Osteoblast (primary cell): ENCODE measurements around the gene STIM2. TPM values are rescaled to one million over a fixed set of nuclear protein-coding genes. Genes with fewer than 3 reads are reported as not detected.

ENCODE experiments used
- DNase-seq: peaks from one replicate; pipeline ENCODE4 v3.0.0; 2011; ENCODE audit warnings: low spot score, mixed read lengths; ENCODE audit not compliant: insufficient read length; ENCODE audit errors: missing footprints
- H2AFZ ChIP-seq: 2 replicates; pipeline ENCODE4 v1.6.0; 2011; ENCODE audit warnings: mild to moderate bottlenecking, low read length
- H3K27ac ChIP-seq: 2 replicates; pipeline ENCODE4 v1.5.1; 2011; ENCODE audit warnings: mild to moderate bottlenecking, low read depth, low read length, moderate library complexity
- H3K27me3 ChIP-seq: 2 replicates; pipeline ENCODE4 v1.6.0; 2012; ENCODE audit warnings: mild to moderate bottlenecking, control low read depth, inconsistent platforms, low read length, moderate library complexity; ENCODE audit not compliant: insufficient read depth
- H3K36me3 ChIP-seq: 2 replicates; pipeline ENCODE4 v1.5.1; 2011; ENCODE audit warnings: mild to moderate bottlenecking, low read length, control low read depth, moderate library complexity; ENCODE audit not compliant: insufficient read depth
- H3K4me1 ChIP-seq: 2 replicates; pipeline ENCODE4 v1.5.1; 2011; ENCODE audit warnings: mild to moderate bottlenecking, low read length, control low read depth, moderate library complexity; ENCODE audit not compliant: insufficient read depth
- H3K4me2 ChIP-seq: 2 replicates; pipeline ENCODE4 v1.6.0; 2011; ENCODE audit warnings: mild to moderate bottlenecking, low read length; ENCODE audit not compliant: insufficient read depth
- H3K4me3 ChIP-seq: fragments of 200-600 bp; sonication (generic); 3 replicates; pipeline ENCODE4 v1.5.1; 2012; ENCODE audit warnings: mild to moderate bottlenecking, low read length, inconsistent platforms; ENCODE audit not compliant: insufficient read depth
- H3K79me2 ChIP-seq: 2 replicates; pipeline ENCODE4 v1.6.0; 2012; ENCODE audit warnings: mild to moderate bottlenecking, low read length, control low read depth, inconsistent platforms; ENCODE audit not compliant: insufficient read depth
- H3K9me3 ChIP-seq: 2 replicates; pipeline ENCODE4 v1.5.1; 2011; ENCODE audit warnings: low read depth, low read length, control low read depth
- H4K20me1 ChIP-seq: 2 replicates; pipeline ENCODE4 v1.6.0; 2012; ENCODE audit warnings: mild to moderate bottlenecking, low read length, control low read depth; ENCODE audit not compliant: insufficient read depth
- total RNA-seq: library from RNA; depleted of rRNA; stranded (reverse); fragments of >200 nt; gene quantifications from 2 replicates; pipeline ENCODE4 v1.2.3, GENCODE V29; 2012
- TF ChIP-seq, protein P1 (sequence below): IDR thresholded peaks from 2 replicates; pipeline ENCODE4 v1.5.1; 2011; ENCODE audit warnings: mild to moderate bottlenecking, low read depth, low read length, moderate library complexity; ENCODE audit errors: extremely low read depth

STIM2 gene
- total RNA-seq, 1 donor, result 14.8 TPM

DNA sequence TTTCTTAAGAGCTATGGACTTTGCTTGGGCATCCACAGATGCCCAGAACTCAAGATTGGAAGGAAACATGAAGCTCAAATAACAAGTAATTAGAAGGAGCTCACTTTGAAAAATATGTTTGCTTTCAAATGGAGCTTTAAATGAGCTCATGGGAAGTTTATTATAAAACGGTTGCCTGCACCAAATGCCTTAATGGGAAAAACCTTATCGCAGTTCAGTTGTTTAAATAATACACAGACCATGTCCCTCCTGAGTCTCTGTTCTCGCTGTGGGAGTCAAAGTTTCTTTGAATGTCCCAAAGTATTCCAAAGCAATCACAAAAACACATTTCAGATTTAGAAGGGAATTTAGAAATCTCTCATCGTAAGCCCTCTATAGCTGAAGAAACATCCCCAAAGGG, 31.6 kb upstream of the STIM2 start:
- TF ChIP-seq, protein P1, sequence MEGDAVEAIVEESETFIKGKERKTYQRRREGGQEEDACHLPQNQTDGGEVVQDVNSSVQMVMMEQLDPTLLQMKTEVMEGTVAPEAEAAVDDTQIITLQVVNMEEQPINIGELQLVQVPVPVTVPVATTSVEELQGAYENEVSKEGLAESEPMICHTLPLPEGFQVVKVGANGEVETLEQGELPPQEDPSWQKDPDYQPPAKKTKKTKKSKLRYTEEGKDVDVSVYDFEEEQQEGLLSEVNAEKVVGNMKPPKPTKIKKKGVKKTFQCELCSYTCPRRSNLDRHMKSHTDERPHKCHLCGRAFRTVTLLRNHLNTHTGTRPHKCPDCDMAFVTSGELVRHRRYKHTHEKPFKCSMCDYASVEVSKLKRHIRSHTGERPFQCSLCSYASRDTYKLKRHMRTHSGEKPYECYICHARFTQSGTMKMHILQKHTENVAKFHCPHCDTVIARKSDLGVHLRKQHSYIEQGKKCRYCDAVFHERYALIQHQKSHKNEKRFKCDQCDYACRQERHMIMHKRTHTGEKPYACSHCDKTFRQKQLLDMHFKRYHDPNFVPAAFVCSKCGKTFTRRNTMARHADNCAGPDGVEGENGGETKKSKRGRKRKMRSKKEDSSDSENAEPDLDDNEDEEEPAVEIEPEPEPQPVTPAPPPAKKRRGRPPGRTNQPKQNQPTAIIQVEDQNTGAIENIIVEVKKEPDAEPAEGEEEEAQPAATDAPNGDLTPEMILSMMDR, result no peak
- H3K27ac ChIP-seq, result no peak overlapping the region
- no peaks in the 10 kb centered on the region for H4K20me1 ChIP-seq
- H3K36me3 ChIP-seq, result no peaks in the 10 kb centered on the region
- H3K27me3 ChIP-seq, result no peaks in the 10 kb centered on the region
- no peak overlapping the region for H3K4me2 ChIP-seq
- no peaks in the 10 kb centered on the region for H3K79me2 ChIP-seq
- H3K4me3 ChIP-seq, result no peak overlapping the region
- no peaks in the 10 kb centered on the region for H3K4me1 ChIP-seq
- DNase-seq, result no peak
- no peak overlapping the region for H2AFZ ChIP-seq
- H3K9me3 ChIP-seq, result no peaks in the 10 kb centered on the region

DNA sequence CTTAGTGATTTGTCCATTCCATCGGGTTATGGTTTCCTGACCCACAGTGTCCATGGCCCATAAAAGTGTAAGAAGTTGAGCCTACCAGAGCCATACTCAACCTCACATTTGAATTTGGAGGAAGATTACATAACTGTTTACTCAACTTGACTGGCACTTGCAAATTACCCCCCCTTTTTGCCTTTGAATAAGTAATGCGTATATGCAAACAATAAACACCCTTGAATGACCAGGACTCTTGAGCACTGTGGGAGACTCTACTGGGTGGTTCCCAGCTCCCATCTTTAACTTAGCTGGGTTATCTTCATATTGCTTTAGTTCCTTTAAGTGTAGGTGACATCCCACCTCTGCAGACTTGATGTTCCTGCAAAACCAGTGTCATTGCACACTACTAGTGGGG, 30.6 kb upstream of the STIM2 start:
- Histone ChIP-seq H3K27ac (no peak overlapping the region), H3K4me3 (no peak overlapping the region), H3K4me2 (no peak overlapping the region), H3K4me1 (no peaks in the 10 kb centered on the region), H3K9me3 (no peaks in the 10 kb centered on the region), H3K36me3 (no peaks in the 10 kb centered on the region), H3K27me3 (no peaks in the 10 kb centered on the region), H3K79me2 (no peaks in the 10 kb centered on the region), H2AFZ (no peak overlapping the region), H4K20me1 (no peaks in the 10 kb centered on the region)
- TF ChIP-seq, protein P1, result no peak
- no peak for DNase-seq

DNA sequence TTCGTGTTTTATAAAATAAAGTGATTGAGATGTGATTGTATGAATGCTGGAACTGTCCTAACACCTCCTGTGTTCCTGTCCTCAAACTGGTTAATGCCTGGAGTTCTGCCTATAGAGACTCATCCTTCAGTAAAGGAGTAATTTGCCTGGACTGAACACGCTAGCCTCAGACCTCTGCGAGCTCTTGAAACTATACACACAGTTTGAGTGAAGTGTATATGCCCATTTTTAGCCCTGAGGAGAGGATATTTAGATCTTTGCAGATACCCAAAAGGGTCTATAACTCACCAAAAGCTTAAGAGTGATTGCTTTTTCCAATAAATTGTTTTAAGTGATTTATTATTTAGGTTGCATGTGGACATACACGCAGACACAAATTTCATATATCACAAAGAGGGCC, 29.9 kb upstream of the STIM2 start:
- H2AFZ ChIP-seq, result no peak overlapping the region
- H4K20me1 ChIP-seq, result no peaks in the 10 kb centered on the region
- no peaks in the 10 kb centered on the region for H3K79me2 ChIP-seq
- no peaks in the 10 kb centered on the region for H3K9me3 ChIP-seq
- DNase-seq, result no peak
- no peaks in the 10 kb centered on the region for H3K36me3 ChIP-seq
- no peaks in the 10 kb centered on the region for H3K27me3 ChIP-seq
- H3K4me3 ChIP-seq, result no peak overlapping the region
- TF ChIP-seq, protein P1, result no peak
- no peak overlapping the region for H3K4me2 ChIP-seq
- H3K27ac ChIP-seq, result no peak overlapping the region
- no peaks in the 10 kb centered on the region for H3K4me1 ChIP-seq

DNA sequence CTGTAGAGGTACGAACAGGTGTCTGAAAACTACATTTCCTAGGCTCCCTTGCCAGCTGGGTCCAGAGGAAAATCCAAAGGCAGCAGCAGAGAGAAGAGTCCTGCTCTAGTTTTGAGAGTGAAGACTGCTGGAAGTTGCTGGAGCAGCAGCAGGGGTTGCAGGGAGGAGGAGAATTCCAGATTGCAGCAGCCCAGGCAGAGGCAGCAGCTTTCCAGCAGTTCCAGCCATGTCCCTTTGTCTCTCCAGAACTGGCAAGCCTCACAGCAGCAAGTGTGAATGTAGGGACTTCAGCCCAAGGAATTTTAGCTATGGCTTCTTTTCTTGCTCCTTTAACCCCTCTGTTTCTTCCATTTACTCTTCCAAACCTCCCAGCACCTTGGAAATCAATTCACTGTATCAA, 24.1 kb upstream of the STIM2 start:
- Histone ChIP-seq H3K27ac (no peak overlapping the region), H4K20me1 (no peaks in the 10 kb centered on the region), H3K36me3 (no peaks in the 10 kb centered on the region), H3K4me1 (peaks cover 11% of the 10 kb centered on the region), H3K27me3 (no peaks in the 10 kb centered on the region), H3K4me2 (no peak overlapping the region), H3K79me2 (no peaks in the 10 kb centered on the region), H3K9me3 (no peaks in the 10 kb centered on the region), H3K4me3 (no peak overlapping the region), H2AFZ (no peak overlapping the region)
- TF ChIP-seq, protein P1, result no peak
- no peak for DNase-seq
